ENCODE results near the gene PDGFC. TPM values are rescaled to one million over a fixed set of nuclear protein-coding genes. Genes with fewer than 3 reads are reported as not detected.

PDGFC gene
- total RNA-seq, 2 donors from 2014 or later, result 0.40 to 4.8 TPM

DNA sequence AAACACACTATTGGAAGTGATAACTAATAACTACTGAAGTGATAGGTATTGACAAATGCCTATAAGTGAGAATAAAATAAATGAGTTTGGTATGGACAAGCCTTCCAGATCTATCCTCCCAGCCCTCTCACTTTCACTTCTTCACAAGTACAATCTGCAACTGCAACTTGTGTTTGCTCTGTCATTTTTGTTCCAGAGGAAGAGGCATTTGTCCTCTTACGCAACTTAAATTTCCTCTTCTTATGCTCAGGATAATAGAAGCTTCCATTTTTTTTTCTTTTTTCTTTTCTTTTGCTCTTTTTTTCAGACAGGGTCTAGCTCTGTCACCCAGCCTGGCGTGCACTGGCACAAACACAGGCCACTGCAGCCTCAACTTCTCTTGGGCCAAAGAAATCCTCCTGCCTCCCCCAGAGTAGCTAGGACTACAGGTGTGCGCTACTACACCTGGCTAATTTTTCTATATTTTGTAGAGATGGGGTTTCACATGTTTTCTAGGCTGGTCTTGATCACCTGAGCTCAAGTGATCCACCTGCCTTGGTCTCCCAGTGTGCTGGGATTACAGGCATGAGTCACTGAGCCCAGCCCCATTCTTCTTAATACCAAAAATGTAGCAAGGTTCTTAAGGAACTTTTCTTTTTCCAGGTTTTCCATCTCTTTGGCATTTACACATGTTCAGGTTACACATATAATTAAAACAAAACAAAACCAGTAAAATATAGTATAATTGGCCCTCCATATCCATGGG lies 73.1 kb downstream of the PDGFC start:
- H3K4me3 Mint-ChIP-seq, result no peak overlapping the region
- DNase-seq (no peak), ATAC-seq (no peak)
- H3K9me3 ChIP-seq (ENCODE audit: control insufficient read depth, low read length, poor library complexity, severe bottlenecking), result no peaks in the 10 kb centered on the region
- H3K27ac Mint-ChIP-seq, result no peak overlapping the region
- H3K4me1 Mint-ChIP-seq, result no peaks in the 10 kb centered on the region
- H3K27me3 Mint-ChIP-seq, result no peaks in the 10 kb centered on the region
- H3K36me3 Mint-ChIP-seq (ENCODE audit: low read depth), result no peaks in the 10 kb centered on the region

DNA sequence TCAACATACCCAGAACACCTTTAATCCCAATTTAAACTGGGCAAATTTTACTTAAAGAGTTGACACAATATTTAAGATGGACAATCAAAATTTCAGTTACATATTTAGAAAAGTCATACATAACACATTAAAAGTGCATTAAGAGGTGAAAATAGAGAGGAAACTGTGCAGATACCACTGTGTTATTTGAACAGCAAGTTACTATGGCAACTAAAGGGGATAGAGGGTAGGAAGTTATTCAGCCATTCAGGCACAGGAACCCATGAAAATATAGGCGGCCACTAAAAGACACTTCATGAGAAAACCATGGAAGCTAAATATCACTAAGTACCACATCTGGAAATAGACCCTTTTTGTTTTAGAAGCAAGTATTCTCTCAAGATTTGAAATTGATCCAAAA lies 75.1 kb downstream of the PDGFC start:
- no peaks in the 10 kb centered on the region for H3K4me1 Mint-ChIP-seq
- H3K36me3 Mint-ChIP-seq (ENCODE audit: low read depth), result no peaks in the 10 kb centered on the region
- no peak overlapping the region for H3K4me3 Mint-ChIP-seq
- H3K9me3 ChIP-seq (ENCODE audit: control insufficient read depth, low read length, poor library complexity, severe bottlenecking), result no peaks in the 10 kb centered on the region
- no peaks in the 10 kb centered on the region for H3K27me3 Mint-ChIP-seq
- no peak overlapping the region for H3K27ac Mint-ChIP-seq
- ATAC-seq (no peak), DNase-seq (no peak)

DNA sequence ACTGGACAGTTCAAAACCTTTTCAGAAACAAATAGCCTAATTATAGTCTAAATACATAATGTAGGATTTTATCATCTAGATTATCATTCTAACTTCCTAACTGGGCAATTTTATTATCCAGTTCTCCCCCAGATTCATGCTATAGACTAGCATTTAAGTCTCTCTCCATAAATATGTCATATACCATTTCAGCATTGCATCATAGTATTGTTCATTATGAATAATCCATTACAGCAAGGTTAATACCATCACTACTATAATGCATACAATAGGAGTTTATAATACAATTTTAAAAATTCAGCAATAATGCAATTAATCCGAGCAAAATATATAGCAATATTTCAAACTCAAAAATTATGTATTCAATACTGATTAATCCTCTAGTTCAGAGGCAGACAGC lies 77.4 kb downstream of the PDGFC start:
- Mint-ChIP-seq H3K27ac (no peak overlapping the region), H3K27me3 (no peaks in the 10 kb centered on the region)
- no peak for ATAC-seq

DNA sequence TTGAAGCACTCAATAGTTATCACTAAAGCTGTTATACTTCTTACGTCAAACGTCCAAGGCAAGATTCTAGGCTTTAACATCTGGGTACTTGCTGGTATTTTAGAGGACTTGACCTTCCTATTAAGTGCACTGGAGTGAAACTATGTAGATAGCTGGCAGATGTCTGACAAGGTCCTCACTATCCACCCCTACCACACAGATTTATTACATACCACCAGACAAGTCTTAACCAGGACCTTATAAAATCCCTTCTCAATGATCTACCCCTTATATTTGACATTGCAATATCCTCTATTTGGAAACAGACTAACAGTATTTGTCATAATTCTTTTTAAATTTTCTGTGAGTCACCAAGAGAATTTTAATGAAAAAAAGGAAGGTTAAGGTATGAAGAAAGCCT lies 78.8 kb downstream of the PDGFC start:
- no peaks in the 10 kb centered on the region for H3K9me3 ChIP-seq (ENCODE audit: control insufficient read depth, low read length, poor library complexity, severe bottlenecking)
- no peak overlapping the region for H3K4me3 Mint-ChIP-seq
- ATAC-seq, result no peak
- DNase-seq, result no peak
- H3K4me1 Mint-ChIP-seq, result no peaks in the 10 kb centered on the region
- H3K36me3 Mint-ChIP-seq (ENCODE audit: low read depth), result no peaks in the 10 kb centered on the region
- H3K27me3 Mint-ChIP-seq, result no peaks in the 10 kb centered on the region
- no peak overlapping the region for H3K27ac Mint-ChIP-seq

More for the DNA sequence above, 77.4 kb downstream of the PDGFC start:
- Mint-ChIP-seq H3K4me3 (no peak overlapping the region), H3K4me1 (no peaks in the 10 kb centered on the region), H3K36me3 (ENCODE audit: low read depth) (no peaks in the 10 kb centered on the region)
- DNase-seq, result no peak
- no peaks in the 10 kb centered on the region for H3K9me3 ChIP-seq (ENCODE audit: control insufficient read depth, low read length, poor library complexity, severe bottlenecking)

DNA sequence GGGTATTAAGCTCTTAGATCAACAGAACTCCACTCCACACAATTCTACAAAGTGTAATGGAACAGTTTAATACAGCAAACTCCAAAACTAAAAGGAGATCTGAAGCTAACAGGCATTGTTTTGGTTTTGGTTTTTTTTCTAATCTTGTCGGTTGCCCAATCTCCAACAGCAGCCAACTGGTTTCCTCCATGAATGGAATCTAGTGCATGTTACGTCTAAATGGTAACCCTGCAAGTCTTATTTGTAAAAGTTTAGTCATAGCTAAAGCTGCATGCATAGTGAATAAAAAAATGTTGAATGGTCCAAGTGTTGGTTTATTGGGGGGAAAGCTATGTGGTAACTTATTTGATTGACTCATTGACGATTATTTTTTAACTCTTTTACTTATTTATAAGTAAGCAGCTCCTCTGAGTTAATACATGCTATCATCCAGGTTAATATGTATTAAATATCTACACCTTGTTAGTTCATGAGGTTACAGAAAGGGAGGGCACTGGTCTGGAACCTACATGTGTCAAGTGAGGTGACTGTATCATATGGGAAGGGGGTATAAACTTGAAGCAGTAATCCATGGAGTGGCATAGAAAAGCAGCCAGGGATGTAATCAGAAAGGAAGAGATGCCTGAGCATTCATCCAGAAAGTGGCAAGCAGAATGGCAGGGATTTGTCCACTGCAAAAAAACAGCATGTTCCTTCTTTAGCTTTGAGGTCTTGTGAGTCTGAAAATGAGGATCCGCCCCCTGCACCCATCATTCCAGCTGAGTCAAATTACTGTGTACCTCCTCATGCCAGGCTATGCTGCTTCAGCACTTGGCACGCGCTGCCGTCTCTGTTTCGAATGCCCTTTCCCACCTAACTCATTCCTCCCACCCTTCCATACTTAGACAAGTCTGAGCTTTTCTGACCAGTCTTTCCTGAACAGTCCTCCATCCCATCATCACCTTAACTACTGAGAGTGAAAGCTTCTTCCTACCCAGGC lies 81.7 kb downstream of the PDGFC start:
- Mint-ChIP-seq H3K4me1 (no peaks in the 10 kb centered on the region), H3K36me3 (ENCODE audit: low read depth) (no peaks in the 10 kb centered on the region), H3K27me3 (no peaks in the 10 kb centered on the region), H3K4me3 (no peak overlapping the region), H3K27ac (no peak overlapping the region)
- H3K9me3 ChIP-seq (ENCODE audit: control insufficient read depth, low read length, poor library complexity, severe bottlenecking), result no peaks in the 10 kb centered on the region
- no peak for DNase-seq
- ATAC-seq, result no peak

DNA sequence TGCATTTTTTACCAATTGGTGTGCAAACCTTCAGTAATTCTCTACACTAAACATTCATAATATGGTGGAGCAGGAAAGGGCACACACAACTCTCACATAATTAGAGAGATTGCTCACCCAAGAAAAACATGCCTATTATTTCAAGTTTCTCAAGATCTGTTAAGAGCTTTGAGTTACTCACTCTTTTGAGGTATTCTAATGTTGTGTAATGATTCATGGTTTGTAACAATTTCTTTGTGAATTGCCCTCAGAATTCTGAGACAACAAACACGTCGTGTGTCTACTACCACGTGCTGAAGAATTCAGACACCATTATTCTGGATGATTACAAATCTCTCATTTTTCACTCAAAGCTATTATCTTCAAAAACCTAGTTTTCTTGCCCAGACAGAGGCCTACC lies 82.8 kb downstream of the PDGFC start:
- no peaks in the 10 kb centered on the region for H3K27me3 Mint-ChIP-seq
- H3K36me3 Mint-ChIP-seq (ENCODE audit: low read depth), result no peaks in the 10 kb centered on the region
- no peak for DNase-seq
- no peaks in the 10 kb centered on the region for H3K4me1 Mint-ChIP-seq
- H3K4me3 Mint-ChIP-seq, result no peak overlapping the region
- H3K9me3 ChIP-seq (ENCODE audit: control insufficient read depth, low read length, poor library complexity, severe bottlenecking), result no peaks in the 10 kb centered on the region
- no peak for ATAC-seq
- H3K27ac Mint-ChIP-seq, result no peak overlapping the region

DNA sequence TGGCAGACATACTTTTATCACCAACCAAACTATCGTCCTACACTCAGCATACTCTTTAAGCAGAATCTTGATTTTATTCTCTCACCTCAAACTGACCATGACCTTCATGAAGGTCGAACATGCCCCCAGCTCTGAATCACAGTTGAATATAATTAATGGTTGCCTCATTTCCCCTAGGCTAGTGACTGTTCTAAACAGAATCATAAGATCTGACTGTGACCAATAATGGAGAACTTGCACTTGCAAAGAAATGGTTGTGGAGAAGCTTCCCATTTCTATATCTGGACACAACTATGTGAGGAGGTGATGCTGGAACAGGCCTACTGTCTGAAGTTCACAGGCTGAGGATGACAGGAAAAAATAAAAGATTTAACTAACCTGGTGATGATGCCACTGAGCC lies 85.1 kb downstream of the PDGFC start:
- H3K27me3 Mint-ChIP-seq, result no peaks in the 10 kb centered on the region
- H3K4me1 Mint-ChIP-seq, result no peaks in the 10 kb centered on the region
- DNase-seq (no peak), ATAC-seq (no peak)
- no peaks in the 10 kb centered on the region for H3K36me3 Mint-ChIP-seq (ENCODE audit: low read depth)
- no peaks in the 10 kb centered on the region for H3K9me3 ChIP-seq (ENCODE audit: control insufficient read depth, low read length, poor library complexity, severe bottlenecking)
- H3K4me3 Mint-ChIP-seq, result no peak overlapping the region
- no peak overlapping the region for H3K27ac Mint-ChIP-seq

DNA sequence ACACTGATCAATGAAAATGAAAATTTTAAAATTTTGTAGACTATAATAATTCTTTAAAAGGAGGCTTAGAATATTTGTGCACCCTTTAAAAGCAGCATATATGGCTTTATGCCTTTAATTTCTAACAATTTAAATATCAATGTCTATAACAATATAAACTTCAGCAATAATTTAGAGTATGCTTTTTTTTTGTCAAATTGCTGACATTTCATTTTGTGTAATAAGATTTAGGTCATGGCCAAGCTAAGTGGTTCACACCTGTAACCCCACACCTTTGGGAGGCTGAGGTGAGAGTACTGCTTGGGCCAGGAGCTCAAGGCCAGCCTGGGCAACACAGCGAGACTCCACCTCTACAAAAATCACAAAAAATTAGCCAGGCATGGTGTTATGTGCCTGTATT lies 86.2 kb downstream of the PDGFC start:
- H3K9me3 ChIP-seq (ENCODE audit: control insufficient read depth, low read length, poor library complexity, severe bottlenecking), result no peaks in the 10 kb centered on the region
- DNase-seq (no peak), ATAC-seq (no peak)
- no peak overlapping the region for H3K27ac Mint-ChIP-seq
- no peak overlapping the region for H3K4me3 Mint-ChIP-seq
- no peaks in the 10 kb centered on the region for H3K27me3 Mint-ChIP-seq
- H3K4me1 Mint-ChIP-seq, result no peaks in the 10 kb centered on the region
- H3K36me3 Mint-ChIP-seq (ENCODE audit: low read depth), result no peaks in the 10 kb centered on the region

DNA sequence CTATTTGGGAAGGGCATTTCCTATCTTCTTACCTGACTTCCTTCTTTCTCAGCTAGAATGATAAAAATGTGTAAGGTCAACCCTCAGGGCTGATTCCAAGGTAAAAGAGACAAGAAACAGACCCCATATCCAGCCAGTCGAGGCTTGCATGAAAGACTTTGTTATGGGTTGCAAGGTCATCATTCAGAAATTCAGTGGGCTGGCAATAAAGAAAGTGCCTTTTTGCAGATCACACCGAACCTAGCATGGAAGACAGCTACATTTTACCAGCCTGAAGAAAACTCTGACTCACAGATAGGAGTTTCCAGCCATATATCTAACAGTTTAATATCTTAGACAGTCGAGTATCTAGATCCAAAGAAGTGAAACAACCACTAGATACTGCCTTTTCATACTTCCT lies 87.4 kb downstream of the PDGFC start:
- Mint-ChIP-seq H3K27me3 (no peaks in the 10 kb centered on the region), H3K4me3 (no peak overlapping the region), H3K36me3 (ENCODE audit: low read depth) (no peaks in the 10 kb centered on the region), H3K4me1 (no peaks in the 10 kb centered on the region), H3K27ac (no peak overlapping the region)
- no peaks in the 10 kb centered on the region for H3K9me3 ChIP-seq (ENCODE audit: control insufficient read depth, low read length, poor library complexity, severe bottlenecking)
- DNase-seq (no peak), ATAC-seq (no peak)

DNA sequence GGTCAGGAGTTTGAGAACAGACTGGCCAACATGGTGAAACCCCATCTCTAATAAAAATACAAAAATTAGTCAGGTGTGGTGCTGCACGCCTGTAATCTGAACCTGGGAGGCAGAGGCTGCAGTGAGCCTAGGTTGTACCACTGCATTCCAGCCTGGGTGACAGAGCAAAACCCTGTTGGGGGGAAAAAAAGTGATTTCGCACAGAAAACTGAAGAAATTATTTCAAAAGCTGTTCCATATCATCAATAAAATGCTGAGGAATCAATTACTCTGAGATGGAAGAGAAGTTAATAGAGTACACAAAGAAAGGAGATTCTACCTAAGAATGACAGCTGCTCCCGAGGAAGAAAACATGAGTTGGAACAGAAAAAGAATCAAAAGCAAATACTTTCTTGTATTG lies 95.9 kb downstream of the PDGFC start:
- no peaks in the 10 kb centered on the region for H3K4me1 Mint-ChIP-seq
- DNase-seq (no peak), ATAC-seq (no peak)
- no peaks in the 10 kb centered on the region for H3K36me3 Mint-ChIP-seq (ENCODE audit: low read depth)
- no peak overlapping the region for H3K4me3 Mint-ChIP-seq
- H3K27me3 Mint-ChIP-seq, result no peaks in the 10 kb centered on the region
- no peaks in the 10 kb centered on the region for H3K9me3 ChIP-seq (ENCODE audit: control insufficient read depth, low read length, poor library complexity, severe bottlenecking)
- H3K27ac Mint-ChIP-seq, result no peak overlapping the region

DNA sequence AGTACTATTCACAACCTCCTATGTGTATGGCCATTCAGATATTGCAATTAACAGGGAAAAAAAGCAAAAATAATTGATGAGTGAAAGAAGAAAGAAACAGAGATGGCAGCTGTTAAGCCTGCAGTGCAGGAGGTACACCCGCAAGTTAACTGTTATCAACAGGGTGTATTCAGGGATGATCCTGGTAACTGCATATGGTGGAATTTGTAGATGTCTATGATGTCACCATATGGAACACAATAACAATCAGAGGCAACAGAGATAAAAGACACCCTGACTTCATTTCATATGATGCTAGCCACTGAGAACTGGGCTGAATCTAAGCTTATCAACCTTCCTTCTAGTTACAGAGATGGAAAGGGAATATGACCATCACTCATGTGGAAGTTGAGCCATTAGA lies 96.5 kb downstream of the PDGFC start:
- no peak for DNase-seq
- no peaks in the 10 kb centered on the region for H3K9me3 ChIP-seq (ENCODE audit: control insufficient read depth, low read length, poor library complexity, severe bottlenecking)
- Mint-ChIP-seq H3K4me3 (no peak overlapping the region), H3K27ac (no peak overlapping the region), H3K4me1 (no peaks in the 10 kb centered on the region), H3K27me3 (no peaks in the 10 kb centered on the region), H3K36me3 (ENCODE audit: low read depth) (no peaks in the 10 kb centered on the region)
- no peak for ATAC-seq

DNA sequence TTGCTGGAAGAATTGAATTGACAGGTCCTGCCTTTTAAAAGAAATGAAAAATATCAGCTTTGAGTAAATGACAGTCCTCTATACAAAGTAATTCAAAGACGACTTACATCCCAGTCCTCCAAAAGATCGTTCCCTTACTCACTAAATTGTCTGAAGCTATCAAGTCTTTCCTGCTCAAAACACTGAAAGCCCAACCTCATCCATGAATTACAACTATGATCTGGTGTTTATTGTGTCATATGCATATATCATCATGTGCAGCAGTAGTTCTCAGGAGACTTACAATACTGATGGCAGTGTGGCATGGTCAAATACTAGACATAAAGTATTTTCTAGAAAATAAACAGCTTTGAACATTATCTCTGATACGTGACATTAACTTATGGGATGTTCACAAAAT lies 97.8 kb downstream of the PDGFC start:
- Mint-ChIP-seq H3K4me3 (no peak overlapping the region), H3K4me1 (no peaks in the 10 kb centered on the region), H3K27ac (no peak overlapping the region), H3K36me3 (ENCODE audit: low read depth) (no peaks in the 10 kb centered on the region), H3K27me3 (no peaks in the 10 kb centered on the region)
- DNase-seq (no peak), ATAC-seq (no peak)
- no peaks in the 10 kb centered on the region for H3K9me3 ChIP-seq (ENCODE audit: control insufficient read depth, low read length, poor library complexity, severe bottlenecking)

DNA sequence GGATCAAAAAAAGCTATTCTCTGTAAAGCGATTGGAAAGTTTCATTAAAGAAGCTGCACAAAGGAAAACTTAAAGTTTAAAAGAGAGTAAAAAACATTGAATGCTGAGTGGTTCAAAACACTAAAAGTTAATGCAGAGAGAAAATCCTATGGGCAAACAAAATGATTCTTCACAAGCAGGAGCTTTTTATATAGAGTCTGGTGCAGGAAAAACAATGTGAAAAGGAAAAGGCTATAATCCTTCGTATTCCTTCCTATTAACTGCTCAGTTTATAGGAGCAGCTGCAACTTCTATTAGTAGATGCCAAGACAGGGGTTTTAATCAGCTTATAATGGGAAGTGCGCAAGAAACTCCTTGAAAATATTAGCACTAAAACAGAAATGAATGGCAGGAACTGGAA lies 100.7 kb downstream of the PDGFC start:
- no peaks in the 10 kb centered on the region for H3K36me3 Mint-ChIP-seq (ENCODE audit: low read depth)
- DNase-seq (no peak), ATAC-seq (no peak)
- H3K27me3 Mint-ChIP-seq, result no peaks in the 10 kb centered on the region
- no peak overlapping the region for H3K27ac Mint-ChIP-seq
- no peak overlapping the region for H3K4me3 Mint-ChIP-seq
- no peaks in the 10 kb centered on the region for H3K4me1 Mint-ChIP-seq
- no peaks in the 10 kb centered on the region for H3K9me3 ChIP-seq (ENCODE audit: control insufficient read depth, low read length, poor library complexity, severe bottlenecking)
